Progenitor cell of endocrine pancreas (in vitro differentiated cells): ENCODE results near the gene ERICH3. TPM values are rescaled to one million over a fixed set of nuclear protein-coding genes. Genes with fewer than 3 reads are reported as not detected.

Experiments used
- DNase-seq: peaks from one replicate; pipeline ENCODE4 v3.0.0; 2021; ENCODE audit warnings: low spot score; ENCODE audit not compliant: unreplicated experiment
- H3K27ac Mint-ChIP-seq: 2 replicates; pipeline ENCODE4 v1.8.0; 2021; ENCODE audit warnings: mild to moderate bottlenecking, moderate library complexity, mixed read lengths
- H3K27me3 Mint-ChIP-seq: 2 replicates; pipeline ENCODE4 v1.8.0; 2021; ENCODE audit warnings: mixed read lengths
- H3K36me3 Mint-ChIP-seq: 2 replicates; pipeline ENCODE4 v1.8.0; 2022; ENCODE audit warnings: mixed read lengths; ENCODE audit not compliant: insufficient read depth
- H3K4me1 Mint-ChIP-seq: 2 replicates; pipeline ENCODE4 v1.8.0; 2021; ENCODE audit warnings: low read depth, mixed read lengths
- H3K4me3 Mint-ChIP-seq: 2 replicates; pipeline ENCODE4 v1.8.0; 2021; ENCODE audit warnings: low read depth, mild to moderate bottlenecking, moderate library complexity, mixed read lengths
- H3K9me3 Mint-ChIP-seq: 2 replicates; pipeline ENCODE4 v1.8.0; 2021; ENCODE audit warnings: low read depth, mixed read lengths
- CTCF ChIP-seq: fragments of 200-600 bp; sonication (generic); IDR thresholded peaks from one replicate; pipeline ENCODE4 v1.5.0; 2021; ENCODE audit warnings: antibody characterized with exemption, mild to moderate bottlenecking; ENCODE audit not compliant: unreplicated experiment
- total RNA-seq: library from RNA; stranded (reverse); gene quantifications from 2 replicates; pipeline ENCODE4 v1.2.1, GENCODE V29; 2021

Gene ERICH3
- total RNA-seq, 1 donor from 2014 or later, result 1.5 TPM

- TF ChIP-seq CTCF, result no peak
- H3K27ac Mint-ChIP-seq, result no peak overlapping the region
- no peaks in the 10 kb centered on the region for H3K9me3 Mint-ChIP-seq
- H3K4me1 Mint-ChIP-seq, result no peaks in the 10 kb centered on the region
- no peaks in the 10 kb centered on the region for H3K36me3 Mint-ChIP-seq
- no peaks in the 10 kb centered on the region for H3K27me3 Mint-ChIP-seq
- H3K4me3 Mint-ChIP-seq, result no peak overlapping the region
- no peak for DNase-seq
These were observed 124.4 kb downstream of the ERICH3 start for GRCh38 chr1:74548961-74549750.

GRCh38 chr1:74545821-74546220 lies 127.8 kb downstream of the ERICH3 start:
- TF ChIP-seq CTCF, result no peak
- DNase-seq, result no peak
- no peaks in the 10 kb centered on the region for H3K27me3 Mint-ChIP-seq
- H3K36me3 Mint-ChIP-seq, result no peaks in the 10 kb centered on the region
- no peaks in the 10 kb centered on the region for H3K9me3 Mint-ChIP-seq
- no peaks in the 10 kb centered on the region for H3K4me1 Mint-ChIP-seq
- no peak overlapping the region for H3K27ac Mint-ChIP-seq
- H3K4me3 Mint-ChIP-seq, result no peak overlapping the region

GRCh38 chr1:74534241-74534640 lies 139.4 kb downstream of the ERICH3 start:
- H3K27me3 Mint-ChIP-seq, result no peaks in the 10 kb centered on the region
- H3K36me3 Mint-ChIP-seq, result no peaks in the 10 kb centered on the region
- no peak for DNase-seq
- TF ChIP-seq CTCF, result no peak
- no peak overlapping the region for H3K27ac Mint-ChIP-seq
- H3K4me3 Mint-ChIP-seq, result no peak overlapping the region
- no peaks in the 10 kb centered on the region for H3K9me3 Mint-ChIP-seq
- H3K4me1 Mint-ChIP-seq, result no peaks in the 10 kb centered on the region

- H3K4me3 Mint-ChIP-seq, result no peak overlapping the region
- no peak for DNase-seq
- no peak overlapping the region for H3K27ac Mint-ChIP-seq
- no peaks in the 10 kb centered on the region for H3K27me3 Mint-ChIP-seq
- no peak for TF ChIP-seq CTCF
- H3K4me1 Mint-ChIP-seq, result peaks cover 3% of the 10 kb centered on the region
- H3K9me3 Mint-ChIP-seq, result no peaks in the 10 kb centered on the region
- no peaks in the 10 kb centered on the region for H3K36me3 Mint-ChIP-seq
These were observed 141.8 kb downstream of the ERICH3 start for GRCh38 chr1:74531796-74532195.

GRCh38 chr1:74530892-74531291 lies 142.7 kb downstream of the ERICH3 start:
- Mint-ChIP-seq H3K4me1 (peaks cover 3% of the 10 kb centered on the region), H3K27me3 (no peaks in the 10 kb centered on the region), H3K9me3 (no peaks in the 10 kb centered on the region), H3K36me3 (no peaks in the 10 kb centered on the region), H3K4me3 (no peak overlapping the region), H3K27ac (no peak overlapping the region)
- TF ChIP-seq CTCF, result no peak
- no peak for DNase-seq
